Muscle of back (tissue), 10 donors: ENCODE data around the gene CD7. TPM values are rescaled to one million over a fixed set of nuclear protein-coding genes. Genes with fewer than 3 reads are reported as not detected.

Source experiments
- polyA plus RNA-seq, 10 donors: library from polyadenylated mRNA; unstranded; fragments of 120-200 nt; gene quantifications; one replicate each; pipeline ENCODE4 v1.2.1, GENCODE V29; 2013; ENCODE audit not compliant: insufficient read length in 10 of 10

Gene CD7
- polyA plus RNA-seq, 10 donors = 0.27 to 5.9 (median 0.67) TPM

Other genes with a start within 250 kb of the CD7 start
- 10 to 100 TPM; 17.6 to 47.7 (median 28.6) TPM for gene FASN, start 219.4 kb downstream of the CD7 start, polyA plus RNA-seq
- gene CCDC57, start 104.8 kb downstream of the CD7 start, polyA plus RNA-seq = 10 to 100 TPM; 15.7 to 32.8 (median 22.1) TPM
- gene SLC16A3, start 88.6 kb downstream of the CD7 start, polyA plus RNA-seq = 10 to 100 TPM; 20.2 to 39.1 (median 23.3) TPM
- gene CSNK1D, start 43.9 kb downstream of the CD7 start, polyA plus RNA-seq = 10 to 100 TPM; 60.6 to 74.0 (median 65.9) TPM
- gene SECTM1, start 16.2 kb upstream of the CD7 start, polyA plus RNA-seq = 10 to 100 TPM in 1 of 10 donors, 1 to 10 TPM in 9; 2.0 to 14.6 (median 2.8) TPM
- under 1 TPM in 3 of 10 donors, not detected in 7; 0.14 to 0.20 (median 0.15) TPM for gene TEX19, start 41.6 kb upstream of the CD7 start, polyA plus RNA-seq
- 1 to 10 TPM; 2.2 to 9.3 (median 4.1) TPM for gene UTS2R, start 54.2 kb upstream of the CD7 start, polyA plus RNA-seq
- gene HEXD, start 100.7 kb upstream of the CD7 start, polyA plus RNA-seq = 10 to 100 TPM; 17.0 to 29.4 (median 18.4) TPM
- gene OGFOD3, start 101.0 kb upstream of the CD7 start, polyA plus RNA-seq = 10 to 100 TPM; 13.1 to 26.1 (median 19.0) TPM
- gene CYBC1, start 133.1 kb upstream of the CD7 start, polyA plus RNA-seq = 10 to 100 TPM; 27.8 to 39.2 (median 29.6) TPM
- gene NARF, start 141.1 kb upstream of the CD7 start, polyA plus RNA-seq = 10 to 100 TPM; 55.4 to 93.2 (median 65.5) TPM
- gene FOXK2, start 202.1 kb upstream of the CD7 start, polyA plus RNA-seq = 10 to 100 TPM; 34.3 to 45.3 (median 40.1) TPM